Measurements from ENCODE around the gene ULK4. TPM values are rescaled to one million over a fixed set of nuclear protein-coding genes. Genes with fewer than 3 reads are reported as not detected.

The ULK4 gene
- total RNA-seq, 2 donors from 2014 or later: 28.7 to 38.4 TPM

DNA sequence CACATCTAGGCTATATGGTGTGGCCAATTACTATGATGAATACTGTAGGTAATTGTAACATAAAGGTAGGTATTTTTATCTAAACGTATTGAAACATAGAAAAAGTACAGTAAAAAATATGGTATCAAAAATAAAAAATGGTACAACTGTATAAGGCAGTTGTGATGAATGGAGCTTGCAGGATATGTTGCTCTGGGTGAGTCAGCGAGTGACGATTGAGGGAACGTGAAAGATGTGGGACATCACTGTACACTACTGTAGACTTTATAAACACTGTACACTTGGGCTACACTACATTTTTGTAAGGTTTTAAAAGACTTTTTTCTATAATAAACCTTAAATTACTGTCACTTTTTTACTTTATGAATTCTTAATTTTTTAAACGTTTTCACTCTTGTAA is 752.3 kb downstream of the ULK4 start:
- ATAC-seq (ENCODE audit: insufficient number of reproducible peaks, low FRiP score, low read depth) (no peak), DNase-seq (ENCODE audit: low spot score) (no peak)
- H3K4me3 ChIP-seq: no peak overlapping the region
- no peaks in the 10 kb centered on the region for H3K27me3 ChIP-seq (replicated peaks; ENCODE audit: insufficient read depth)
- TF ChIP-seq, protein P1, sequence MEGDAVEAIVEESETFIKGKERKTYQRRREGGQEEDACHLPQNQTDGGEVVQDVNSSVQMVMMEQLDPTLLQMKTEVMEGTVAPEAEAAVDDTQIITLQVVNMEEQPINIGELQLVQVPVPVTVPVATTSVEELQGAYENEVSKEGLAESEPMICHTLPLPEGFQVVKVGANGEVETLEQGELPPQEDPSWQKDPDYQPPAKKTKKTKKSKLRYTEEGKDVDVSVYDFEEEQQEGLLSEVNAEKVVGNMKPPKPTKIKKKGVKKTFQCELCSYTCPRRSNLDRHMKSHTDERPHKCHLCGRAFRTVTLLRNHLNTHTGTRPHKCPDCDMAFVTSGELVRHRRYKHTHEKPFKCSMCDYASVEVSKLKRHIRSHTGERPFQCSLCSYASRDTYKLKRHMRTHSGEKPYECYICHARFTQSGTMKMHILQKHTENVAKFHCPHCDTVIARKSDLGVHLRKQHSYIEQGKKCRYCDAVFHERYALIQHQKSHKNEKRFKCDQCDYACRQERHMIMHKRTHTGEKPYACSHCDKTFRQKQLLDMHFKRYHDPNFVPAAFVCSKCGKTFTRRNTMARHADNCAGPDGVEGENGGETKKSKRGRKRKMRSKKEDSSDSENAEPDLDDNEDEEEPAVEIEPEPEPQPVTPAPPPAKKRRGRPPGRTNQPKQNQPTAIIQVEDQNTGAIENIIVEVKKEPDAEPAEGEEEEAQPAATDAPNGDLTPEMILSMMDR (IDR thresholded peaks at IDR 0.05): no peak
- no peaks in the 10 kb centered on the region for H3K9me3 ChIP-seq
- H3K36me3 ChIP-seq: no peaks in the 10 kb centered on the region
- no peak overlapping the region for H3K27ac ChIP-seq
- H3K4me1 ChIP-seq (ENCODE audit: control insufficient read depth in 1 of 2, low read depth in 2 of 2): peaks cover 53 to 63% of the 10 kb centered on the region in 2 donors

DNA sequence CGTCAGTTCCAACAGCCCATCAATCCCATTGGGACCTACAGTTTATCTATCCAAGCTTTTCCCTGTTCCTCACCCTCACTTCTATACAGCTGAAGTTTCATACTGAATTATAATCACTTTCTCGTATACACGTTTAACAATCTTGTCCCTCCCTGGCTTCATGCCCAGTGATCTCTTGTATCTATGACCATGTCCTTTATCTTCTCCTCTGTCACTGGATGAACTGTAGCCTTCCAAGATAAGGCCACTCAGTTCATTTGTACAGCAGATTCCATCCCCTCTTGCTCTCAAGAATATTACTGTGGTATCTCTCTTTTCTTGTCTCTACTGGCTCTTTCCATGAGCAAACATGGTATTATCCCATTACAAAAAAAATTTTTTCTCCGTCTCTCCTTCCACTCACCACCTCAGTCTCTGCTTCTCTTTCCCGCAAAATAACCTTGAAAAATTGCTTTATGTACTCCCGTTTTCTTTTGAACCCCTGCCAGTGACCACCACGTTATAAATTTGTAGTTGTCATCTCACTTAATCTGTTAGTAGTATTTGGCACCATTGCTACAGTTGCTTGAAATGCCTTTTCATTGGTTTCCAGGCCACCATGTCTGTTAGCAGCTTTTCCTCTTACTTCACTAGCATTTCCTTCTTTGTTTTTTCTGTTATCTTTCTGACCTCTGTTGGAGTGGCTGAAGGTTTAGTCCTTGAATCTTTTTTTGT is 753.2 kb downstream of the ULK4 start:
- peaks cover 54 to 63% of the 10 kb centered on the region in 2 donors for H3K4me1 ChIP-seq (ENCODE audit: control insufficient read depth in 1 of 2, low read depth in 2 of 2)
- DNase-seq (ENCODE audit: low spot score) (no peak), ATAC-seq (ENCODE audit: insufficient number of reproducible peaks, low FRiP score, low read depth) (no peak)
- TF ChIP-seq, protein P1 (IDR thresholded peaks at IDR 0.05): no peak
- no peak overlapping the region for H3K4me3 ChIP-seq
- no peak overlapping the region for H3K27ac ChIP-seq
- H3K36me3 ChIP-seq: no peaks in the 10 kb centered on the region
- H3K27me3 ChIP-seq (replicated peaks; ENCODE audit: insufficient read depth): no peaks in the 10 kb centered on the region
- no peaks in the 10 kb centered on the region for H3K9me3 ChIP-seq

DNA sequence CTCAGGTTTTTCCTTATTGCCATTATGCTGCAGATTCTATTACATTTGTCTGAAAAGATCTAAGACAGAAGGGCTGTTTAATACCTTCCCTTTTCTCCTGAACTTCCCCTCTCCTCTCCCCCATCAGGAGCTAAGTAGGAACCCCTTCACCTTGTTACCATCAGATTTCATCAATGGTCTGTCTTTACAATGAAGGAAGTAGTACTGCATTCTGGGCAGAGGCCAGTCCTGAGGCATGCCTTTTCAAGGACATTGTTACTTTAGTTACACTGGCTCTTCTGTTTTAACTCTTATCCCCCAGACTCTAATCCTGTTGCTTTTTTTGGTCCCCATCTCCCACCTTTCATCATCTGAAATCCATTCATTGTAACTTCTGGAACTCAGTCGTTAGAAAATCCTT is 754.5 kb downstream of the ULK4 start:
- no peak for ATAC-seq (ENCODE audit: insufficient number of reproducible peaks, low FRiP score, low read depth)

DNA sequence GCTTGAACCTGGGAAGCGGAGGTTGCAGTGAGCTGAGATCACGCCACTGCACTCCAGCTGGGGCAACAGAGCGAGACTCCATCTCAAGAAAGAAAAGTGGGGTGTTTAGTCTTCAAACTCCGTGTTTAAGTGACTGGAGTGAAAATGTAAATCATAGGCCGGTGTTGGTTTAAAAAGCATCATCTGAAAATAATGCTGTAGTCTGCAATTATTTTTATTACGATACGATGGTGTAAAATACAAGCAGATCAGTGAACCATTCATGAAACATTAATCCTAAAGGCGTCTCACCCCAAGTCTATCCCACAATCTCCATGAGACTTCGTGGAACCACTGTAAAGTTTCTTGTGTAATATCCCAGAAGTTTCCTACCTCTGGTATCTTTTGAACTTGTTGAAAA is 756.3 kb downstream of the ULK4 start:
- Histone ChIP-seq H3K27me3 (replicated peaks; ENCODE audit: insufficient read depth) (no peaks in the 10 kb centered on the region), H3K27ac (no peak overlapping the region), H3K9me3 (no peaks in the 10 kb centered on the region), H3K36me3 (no peaks in the 10 kb centered on the region), H3K4me3 (no peak overlapping the region), H3K4me1 (ENCODE audit: control insufficient read depth in 1 of 2, low read depth in 2 of 2) (peaks cover 52 to 75% of the 10 kb centered on the region in 2 donors)
- DNase-seq (ENCODE audit: low spot score) (no peak), ATAC-seq (ENCODE audit: insufficient number of reproducible peaks, low FRiP score, low read depth) (no peak)
- TF ChIP-seq, protein P1 (IDR thresholded peaks at IDR 0.05): no peak

More for the DNA sequence above, 754.5 kb downstream of the ULK4 start:
- TF ChIP-seq, protein P1 (IDR thresholded peaks at IDR 0.05): no peak
- Histone ChIP-seq H3K4me1 (ENCODE audit: control insufficient read depth in 1 of 2, low read depth in 2 of 2) (peaks cover 45 to 63% of the 10 kb centered on the region in 2 donors), H3K9me3 (no peaks in the 10 kb centered on the region), H3K27me3 (replicated peaks; ENCODE audit: insufficient read depth) (no peaks in the 10 kb centered on the region), H3K27ac (no peak overlapping the region), H3K4me3 (no peak overlapping the region), H3K36me3 (no peaks in the 10 kb centered on the region)
- DNase-seq (ENCODE audit: low spot score): no peak

DNA sequence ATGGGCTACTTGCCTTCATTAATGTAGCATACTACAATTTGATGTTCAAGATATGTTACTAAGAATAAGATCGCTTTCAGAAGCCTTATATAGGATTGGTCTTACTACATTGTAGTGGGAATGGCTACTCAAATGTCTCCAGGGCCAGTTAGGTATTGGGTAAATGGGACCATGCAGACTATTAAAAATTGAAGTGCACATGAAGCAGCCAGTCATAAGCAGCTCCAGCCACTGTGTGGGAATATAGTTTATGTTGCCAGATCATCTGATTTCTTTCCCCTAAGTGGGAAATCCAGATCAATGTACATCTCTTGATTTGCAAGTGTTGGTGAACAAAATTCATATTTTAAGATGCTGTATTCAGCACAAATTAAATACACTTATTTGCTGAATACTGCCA is 757.5 kb downstream of the ULK4 start:
- ATAC-seq (ENCODE audit: insufficient number of reproducible peaks, low FRiP score, low read depth): no peak
- no peaks in the 10 kb centered on the region for H3K27me3 ChIP-seq (replicated peaks; ENCODE audit: insufficient read depth)
- no peaks in the 10 kb centered on the region for H3K36me3 ChIP-seq
- H3K27ac ChIP-seq: no peak overlapping the region
- H3K4me3 ChIP-seq: no peak overlapping the region
- DNase-seq (ENCODE audit: low spot score): no peak
- TF ChIP-seq, protein P1 (IDR thresholded peaks at IDR 0.05): no peak
- H3K4me1 ChIP-seq (ENCODE audit: control insufficient read depth in 1 of 2, low read depth in 2 of 2): peaks cover 52 to 75% of the 10 kb centered on the region in 2 donors
- no peaks in the 10 kb centered on the region for H3K9me3 ChIP-seq
